MM.1S (cell line): ENCODE data around the gene FBXO24.

Experiments used
- DNase-seq: peaks from one replicate; pipeline ENCODE4 v3.0.0-alpha.2; 2015
- H2AFZ ChIP-seq: fragments of 300-600 bp; sonication (generic); 2 replicates; pipeline ENCODE4 v1.6.0; 2016; ENCODE audit warnings: antibody characterized with exemption, low read length
- H3F3A ChIP-seq: fragments of 300-600 bp; sonication (generic); 2 replicates; pipeline ENCODE4 v1.6.1; 2016; ENCODE audit warnings: mild to moderate bottlenecking, antibody characterized with exemption, low read length, moderate library complexity, mixed read lengths; ENCODE audit not compliant: insufficient read depth
- H3K27ac ChIP-seq: fragments of 300-600 bp; sonication (generic); 2 replicates; pipeline ENCODE4 v1.5.1; 2016; ENCODE audit warnings: mild to moderate bottlenecking, low read length
- H3K27me3 ChIP-seq: fragments of 300-600 bp; sonication (generic); replicated peaks from 2 replicates; pipeline ENCODE4 v1.6.0; 2016; ENCODE audit warnings: low read length; ENCODE audit not compliant: insufficient read depth
- H3K36me3 ChIP-seq: fragments of 300-600 bp; sonication (generic); replicated peaks from 2 replicates; pipeline ENCODE4 v1.6.1; 2016; ENCODE audit warnings: mild to moderate bottlenecking, low read length, mixed read lengths; ENCODE audit not compliant: insufficient read depth
- H3K4me1 ChIP-seq: fragments of 300-600 bp; sonication (generic); 2 replicates; pipeline ENCODE4 v1.6.1; 2016; ENCODE audit warnings: low read length, mixed read lengths
- H3K4me2 ChIP-seq: fragments of 300-600 bp; sonication (generic); 2 replicates; pipeline ENCODE4 v1.6.0; 2016; ENCODE audit warnings: low read depth, low read length
- H3K4me3 ChIP-seq: fragments of 300-600 bp; sonication (generic); 2 replicates; pipeline ENCODE4 v1.5.1; 2016; ENCODE audit warnings: low read length, mixed read lengths
- H3K79me2 ChIP-seq: fragments of 300-600 bp; sonication (generic); 2 replicates; pipeline ENCODE4 v1.6.1; 2016; ENCODE audit warnings: mixed run types, low read length, mixed read lengths
- H3K9ac ChIP-seq: fragments of 300-600 bp; sonication (generic); 2 replicates; pipeline ENCODE4 v1.6.1; 2016; ENCODE audit warnings: low read length, mixed read lengths
- H3K9me2 ChIP-seq: fragments of 300-600 bp; sonication (generic); replicated peaks from 2 replicates; pipeline ENCODE4 v1.6.1; 2016; ENCODE audit warnings: mild to moderate bottlenecking, low read length, mixed read lengths; ENCODE audit not compliant: insufficient read depth
- H3K9me3 ChIP-seq: fragments of 300-600 bp; sonication (generic); replicated peaks from 2 replicates; pipeline ENCODE4 v1.6.1; 2016; ENCODE audit warnings: mild to moderate bottlenecking, low read length, mixed read lengths; ENCODE audit not compliant: insufficient read depth
- H4K20me1 ChIP-seq: fragments of 300-600 bp; sonication (generic); 2 replicates; pipeline ENCODE4 v1.6.1; 2016; ENCODE audit warnings: mild to moderate bottlenecking, low read length, moderate library complexity, mixed read lengths; ENCODE audit not compliant: insufficient read depth
- CTCF ChIP-seq: fragments of 300-600 bp; sonication (generic); IDR thresholded peaks from 2 replicates; pipeline ENCODE4 v1.5.1; 2016; ENCODE audit warnings: antibody characterized with exemption, low read length, mixed read lengths
- EZH2 ChIP-seq: fragments of 300-600 bp; sonication (generic); optimal IDR thresholded peaks from 2 replicates; pipeline ENCODE3; 2017; ENCODE audit warnings: low read depth, mild to moderate bottlenecking, antibody characterized with exemption, low read length, mixed read lengths
- EZH2phosphoT487 ChIP-seq: fragments of 300-600 bp; sonication (generic); IDR thresholded peaks from 2 replicates; pipeline ENCODE4 v1.6.1; 2018; ENCODE audit warnings: antibody characterized with exemption, low read length

The FBXO24 gene

GRCh38 chr7:100627238-100627549 is 41.1 kb downstream of the FBXO24 start:
- no peak overlapping the region for H3K4me3 ChIP-seq
- no peak overlapping the region for H2AFZ ChIP-seq
- no peak for DNase-seq
- TF ChIP-seq EZH2 (no peak), EZH2phosphoT487 (no peak), CTCF (no peak)
- H3K9ac ChIP-seq: no peak overlapping the region
- no peaks in the 10 kb centered on the region for H4K20me1 ChIP-seq
- no peaks in the 10 kb centered on the region for H3K9me2 ChIP-seq
- H3K27ac ChIP-seq: no peak overlapping the region
- no peaks in the 10 kb centered on the region for H3K9me3 ChIP-seq
- H3K36me3 ChIP-seq: no peaks in the 10 kb centered on the region
- no peaks in the 10 kb centered on the region for H3F3A ChIP-seq
- peaks cover 79% of the 10 kb centered on the region for H3K27me3 ChIP-seq
- no peaks in the 10 kb centered on the region for H3K79me2 ChIP-seq
- H3K4me1 ChIP-seq: no peaks in the 10 kb centered on the region
- peak overlapping the region; percentile 86; the same call in 1 of the 2 replicates for H3K4me2 ChIP-seq

- Histone ChIP-seq H3K4me3 (no peak overlapping the region), H3K27me3 (peaks cover 80% of the 10 kb centered on the region), H3K27ac (no peak overlapping the region), H3F3A (no peaks in the 10 kb centered on the region), H3K36me3 (no peaks in the 10 kb centered on the region), H2AFZ (no peak overlapping the region), H3K4me1 (no peaks in the 10 kb centered on the region), H3K9ac (no peak overlapping the region), H3K9me3 (no peaks in the 10 kb centered on the region), H3K9me2 (no peaks in the 10 kb centered on the region), H3K79me2 (no peaks in the 10 kb centered on the region), H4K20me1 (no peaks in the 10 kb centered on the region), H3K4me2 (no peak overlapping the region)
- peak; percentile 46 for DNase-seq
- no peak for TF ChIP-seq EZH2phosphoT487
- no peak for TF ChIP-seq EZH2
- TF ChIP-seq CTCF: peak; percentile 37
These were observed 43.1 kb downstream of the FBXO24 start for GRCh38 chr7:100629117-100629716.

- TF ChIP-seq EZH2phosphoT487 (no peak), EZH2 (no peak), CTCF (no peak)
- H2AFZ ChIP-seq: no peak overlapping the region
- H3K4me3 ChIP-seq: no peak overlapping the region
- H3F3A ChIP-seq: no peaks in the 10 kb centered on the region
- no peak overlapping the region for H3K9ac ChIP-seq
- no peaks in the 10 kb centered on the region for H3K36me3 ChIP-seq
- H3K4me2 ChIP-seq: no peak overlapping the region
- no peaks in the 10 kb centered on the region for H3K9me3 ChIP-seq
- no peaks in the 10 kb centered on the region for H3K79me2 ChIP-seq
- H3K27me3 ChIP-seq: peaks cover 82% of the 10 kb centered on the region
- no peaks in the 10 kb centered on the region for H3K9me2 ChIP-seq
- no peaks in the 10 kb centered on the region for H4K20me1 ChIP-seq
- no peak for DNase-seq
- H3K4me1 ChIP-seq: no peaks in the 10 kb centered on the region
- no peak overlapping the region for H3K27ac ChIP-seq
These were observed 43.9 kb downstream of the FBXO24 start for GRCh38 chr7:100630066-100630465.
